HG03378 (cell line): Measurements from ENCODE around the gene NDOR1.
"Not testable (repeated sequence)": the region's sequence is repeated elsewhere in the genome, so short reads cannot be mapped to it uniquely, and the experiment has no call there.

Source experiments
- ATAC-seq: cut with Tn5 transposase; IDR thresholded peaks from one replicate; pipeline ENCODE4 v1.9.1; 2021; ENCODE audit warnings: mild to moderate bottlenecking, moderate library complexity; ENCODE audit not compliant: unreplicated experiment

Gene NDOR1

GRCh38 chr9:137255448-137256114 is 50.1 kb downstream of the NDOR1 start:
- ATAC-seq = peak; percentile 10

GRCh38 chr9:137256362-137256761 is 50.9 kb downstream of the NDOR1 start:
- no peak for ATAC-seq

- no peak for ATAC-seq
Observed at GRCh38 chr9:137256856-137257255, 51.4 kb downstream of the NDOR1 start.

DNA sequence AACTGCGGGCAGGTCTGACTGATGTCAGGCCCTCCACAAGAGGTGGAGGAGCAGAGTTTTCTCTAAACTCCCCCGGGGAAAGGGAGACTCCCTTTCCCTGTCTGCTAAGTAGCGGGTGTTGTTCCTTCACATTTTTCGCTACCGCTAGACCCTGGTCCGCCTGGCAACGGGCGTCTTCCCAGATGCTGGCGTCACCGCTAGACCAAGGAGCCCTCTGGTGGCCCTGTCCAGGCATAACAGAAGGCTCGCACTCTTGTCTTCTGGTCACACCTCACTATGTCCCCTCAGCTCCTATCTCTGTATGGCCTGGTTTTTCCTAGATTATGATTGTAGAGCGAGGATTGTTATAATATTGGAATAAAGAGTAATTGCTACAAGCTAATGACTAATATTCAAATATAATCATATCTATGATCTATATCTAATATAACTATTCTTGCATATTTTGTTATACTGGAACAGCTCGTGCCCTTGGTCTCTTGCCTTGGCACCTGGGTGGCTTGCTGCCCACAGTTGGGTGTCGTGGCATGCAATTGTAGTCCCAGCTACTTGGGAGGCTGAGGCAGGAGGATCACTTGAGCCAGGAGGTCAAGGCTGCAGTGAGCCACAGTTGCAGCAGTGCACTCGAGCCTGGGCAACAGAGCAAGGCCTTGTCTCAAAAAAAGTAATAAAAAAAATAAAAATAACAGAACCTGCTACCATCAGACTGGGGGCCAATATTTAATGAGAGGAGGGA is 56.8 kb downstream of the NDOR1 start:
- not testable (repeated sequence) for ATAC-seq

- ATAC-seq = no peak
Observed at GRCh38 chr9:137262909-137263285, 57.4 kb downstream of the NDOR1 start.

DNA sequence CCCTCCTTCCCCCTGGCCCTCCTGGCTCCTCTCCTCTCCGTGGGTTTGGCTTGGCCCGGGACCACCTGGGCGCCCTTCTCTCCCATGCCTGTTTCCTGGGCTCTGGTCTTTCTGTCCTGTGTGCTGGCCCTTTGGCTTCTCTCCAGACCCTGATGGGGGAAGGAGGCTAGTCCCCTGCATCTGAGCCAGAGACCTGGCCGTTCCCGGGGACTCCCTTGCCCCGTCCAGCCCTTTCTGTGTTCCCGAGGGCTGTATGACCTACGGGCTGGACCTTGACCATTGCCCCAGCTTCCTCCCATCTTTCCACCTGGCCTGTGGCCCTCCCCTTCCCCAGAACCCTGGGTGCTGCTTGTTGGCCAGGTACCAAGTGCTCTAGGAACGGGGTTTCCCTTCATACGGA is 58.0 kb downstream of the NDOR1 start:
- no peak for ATAC-seq

DNA sequence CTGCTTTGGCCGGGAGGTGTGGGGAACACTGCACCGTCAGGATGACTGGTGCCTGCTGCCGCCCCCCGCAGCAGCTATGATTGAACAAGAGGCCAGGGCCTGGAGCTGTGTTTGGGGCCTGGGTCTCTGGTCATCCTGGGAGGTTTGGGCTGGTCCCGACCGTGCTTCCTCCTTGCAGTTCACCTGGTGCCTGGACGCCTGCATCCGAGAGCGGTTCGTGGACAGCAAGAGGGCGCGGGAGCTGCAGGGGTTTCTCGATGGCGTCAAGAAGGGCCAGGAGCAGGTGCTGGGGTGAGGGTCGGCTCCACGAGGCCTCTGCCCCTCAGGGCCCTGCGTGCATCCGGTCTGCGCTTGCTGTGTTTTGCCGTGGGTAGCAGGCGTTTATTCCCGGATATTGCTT is 58.6 kb downstream of the NDOR1 start:
- ATAC-seq = no peak

- ATAC-seq = no peak
Observed at GRCh38 chr9:137265496-137266161, 60.1 kb downstream of the NDOR1 start.

DNA sequence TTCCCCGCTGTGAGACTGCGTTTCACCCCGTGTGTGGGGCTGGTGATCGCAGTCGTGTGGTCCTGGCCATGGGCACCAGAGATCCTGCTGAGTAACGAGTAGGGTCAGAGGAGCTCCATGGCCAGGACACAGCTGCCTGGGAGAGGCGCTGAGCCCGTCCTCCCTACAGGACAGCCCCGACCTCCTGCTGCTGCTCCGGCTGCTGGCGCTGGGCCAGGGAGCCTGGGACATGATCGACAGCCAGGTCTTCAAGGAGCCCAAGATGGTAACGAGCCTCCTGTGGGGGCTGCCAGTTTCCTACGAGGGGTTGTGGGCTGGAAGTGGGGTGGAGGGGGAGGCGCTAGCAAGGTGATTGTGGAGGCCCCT is 60.6 kb downstream of the NDOR1 start:
- no peak for ATAC-seq
